GM23338 (cell line): ENCODE data around the gene RNASET2. TPM values are rescaled to one million over a fixed set of nuclear protein-coding genes. Genes with fewer than 3 reads are reported as not detected.

Experiments used
- ATAC-seq: fragments of 200-7000 bp; cut with Tn5 transposase; 3 replicates; pipeline ENCODE4 v1.9.1; 2020
- DNase-seq: peaks from one replicate; pipeline ENCODE4 v3.0.0-alpha.2; 2015; ENCODE audit warnings: low spot score
- H2AFZ ChIP-seq: fragments of 200-600 bp; sonication (generic); 2 replicates; pipeline ENCODE4 v1.8.0; 2016; ENCODE audit warnings: antibody characterized with exemption, mild to moderate bottlenecking, moderate library complexity
- H3F3A ChIP-seq: fragments of 200-600 bp; sonication (generic); replicated peaks from 2 replicates; pipeline ENCODE4 v1.8.0; 2017; ENCODE audit warnings: antibody characterized with exemption, mixed run types, low read depth
- H3K27ac ChIP-seq: fragments of 200-600 bp; sonication (generic); 2 replicates; pipeline ENCODE4 v1.6.1; 2016; ENCODE audit warnings: low read depth
- H3K27me3 ChIP-seq: fragments of 200-600 bp; sonication (generic); 2 replicates; pipeline ENCODE4 v1.8.0; 2016; ENCODE audit warnings: mild to moderate bottlenecking, mixed run types, moderate library complexity; ENCODE audit not compliant: insufficient read depth
- H3K36me3 ChIP-seq: fragments of 200-600 bp; sonication (generic); 2 replicates; pipeline ENCODE4 v1.8.0; 2016; ENCODE audit warnings: mild to moderate bottlenecking; ENCODE audit not compliant: insufficient read depth
- H3K4me1 ChIP-seq: fragments of 200-600 bp; sonication (generic); 2 replicates; pipeline ENCODE4 v1.8.0; 2016; ENCODE audit warnings: mild to moderate bottlenecking, moderate library complexity; ENCODE audit not compliant: insufficient read depth
- H3K4me2 ChIP-seq: fragments of 200-600 bp; sonication (generic); 2 replicates; pipeline ENCODE4 v1.7.1; 2017; ENCODE audit warnings: mixed run types
- H3K4me3 ChIP-seq: fragments of 200-600 bp; sonication (generic); 2 replicates; pipeline ENCODE4 v1.6.1; 2016; ENCODE audit warnings: mixed run types
- H3K79me2 ChIP-seq: fragments of 200-600 bp; sonication (generic); replicated peaks from 2 replicates; pipeline ENCODE4 v1.8.0; 2017; ENCODE audit warnings: mild to moderate bottlenecking; ENCODE audit not compliant: insufficient read depth
- H3K9me2 ChIP-seq: fragments of 200-600 bp; sonication (generic); 2 replicates; pipeline ENCODE4 v1.8.0; 2017; ENCODE audit not compliant: insufficient read depth
- H4K20me1 ChIP-seq: fragments of 200-600 bp; sonication (generic); replicated peaks from 2 replicates; pipeline ENCODE4 v1.8.0; 2017; ENCODE audit warnings: mild to moderate bottlenecking; ENCODE audit not compliant: insufficient read depth
- H3K27ac Mint-ChIP-seq: 2 replicates; pipeline ENCODE4 v1.8.0; 2020; ENCODE audit warnings: inconsistent platforms, mild to moderate bottlenecking, moderate library complexity, mixed read lengths
- H3K27me3 Mint-ChIP-seq: 3 replicates; pipeline ENCODE4 v1.8.0; 2022; ENCODE audit warnings: low read depth, mild to moderate bottlenecking, moderate library complexity, mixed read lengths, inconsistent platforms; ENCODE audit not compliant: insufficient read depth, poor library complexity
- H3K36me3 Mint-ChIP-seq: 3 replicates; pipeline ENCODE4 v1.8.0; 2021; ENCODE audit warnings: low read depth, mild to moderate bottlenecking, inconsistent platforms, moderate library complexity, mixed read lengths
- H3K4me1 Mint-ChIP-seq: 3 replicates; pipeline ENCODE4 v1.8.0; 2020; ENCODE audit warnings: mild to moderate bottlenecking, inconsistent platforms, mixed read lengths
- H3K4me3 Mint-ChIP-seq: 3 replicates; pipeline ENCODE4 v1.8.0; 2021; ENCODE audit warnings: moderate library complexity, mild to moderate bottlenecking, inconsistent platforms, mixed read lengths
- H3K9me3 Mint-ChIP-seq: 3 replicates; pipeline ENCODE4 v1.8.0; 2020; ENCODE audit warnings: moderate library complexity, mild to moderate bottlenecking, inconsistent platforms, mixed read lengths
- CREB1 ChIP-seq: fragments of 250-450 bp; sonication (Bioruptor Pico); IDR thresholded peaks from 2 replicates; pipeline ENCODE4 v1.5.0; 2020; ENCODE audit warnings: low read depth, mild to moderate bottlenecking, moderate library complexity
- CTCF ChIP-seq, 2 experiments: fragments of 200-600 bp in 1 of 2; sonication (generic) in 1 of 2; conservative IDR thresholded peaks; 2 replicates each; pipeline versions ENCODE4 v1.5.1 to v1.6.1; 2016 to 2017; ENCODE audit warnings: antibody characterized with exemption in 2 of 2, low read depth in 2 of 2, mild to moderate bottlenecking in 2 of 2, moderate library complexity in 1 of 2
- ETS1 ChIP-seq: IDR thresholded peaks from 2 replicates; pipeline ENCODE4 v1.6.1; 2016; ENCODE audit warnings: antibody characterized with exemption
- EZH2phosphoT487 ChIP-seq: fragments of 200-600 bp; sonication (generic); IDR thresholded peaks from one replicate; pipeline ENCODE4 v1.8.1; 2018; ENCODE audit warnings: antibody characterized with exemption; ENCODE audit not compliant: unreplicated experiment
- JUNB ChIP-seq: IDR thresholded peaks from one replicate; pipeline ENCODE4 v1.6.1; 2016; ENCODE audit warnings: antibody characterized with exemption; ENCODE audit not compliant: unreplicated experiment
- NANOG ChIP-seq: IDR thresholded peaks from 2 replicates; pipeline ENCODE4 v1.6.1; 2016; ENCODE audit warnings: antibody characterized with exemption, borderline replicate concordance
- POLR2AphosphoS5 ChIP-seq: IDR thresholded peaks from 2 replicates; pipeline ENCODE4 v1.6.1; 2016; ENCODE audit warnings: antibody characterized with exemption, low read depth
- REST ChIP-seq: IDR thresholded peaks from one replicate; pipeline ENCODE4 v1.6.1; 2018; ENCODE audit warnings: antibody characterized with exemption; ENCODE audit not compliant: unreplicated experiment
- STAT1 ChIP-seq: IDR thresholded peaks from one replicate; pipeline ENCODE4 v1.6.1; 2016; ENCODE audit warnings: antibody characterized with exemption; ENCODE audit not compliant: unreplicated experiment
- ZNF114 ChIP-seq: fragments of 250-450 bp; sonication (Bioruptor Pico); IDR thresholded peaks from 2 replicates; pipeline ENCODE4 v1.5.0; 2020; ENCODE audit warnings: mild to moderate bottlenecking, moderate library complexity
- ZNF331 ChIP-seq: fragments of 250-450 bp; sonication (Bioruptor Pico); IDR thresholded peaks from 2 replicates; pipeline ENCODE4 v1.5.0; 2020; ENCODE audit warnings: low read depth, mild to moderate bottlenecking, moderate library complexity
- polyA plus RNA-seq: library from polyadenylated mRNA; unstranded; fragments of >200 nt; fragmentation: Nextera tagmentation; extraction: Ambion mirVana; gene quantifications from 2 replicates; pipeline ENCODE4 v1.2.1, GENCODE V29; 2016
- total RNA-seq: library from RNA; depleted of rRNA; stranded (reverse); fragments of >200 nt; shearing (Covaris generic); gene quantifications from 2 replicates; pipeline ENCODE4 v1.2.3, GENCODE V29; 2014
- TF ChIP-seq, protein P1 (sequence below): fragments of 250-450 bp; sonication (Bioruptor Pico); IDR thresholded peaks from 2 replicates; pipeline ENCODE4 v1.5.0; 2020; ENCODE audit warnings: mild to moderate bottlenecking, moderate library complexity

Gene RNASET2
- total and polyA plus RNA-seq, 2 experiments from 2014 or later, result 40.5 to 62.8 TPM

- TF ChIP-seq ETS1, result no peak
- no peak for TF ChIP-seq NANOG
Measured at GRCh38 chr6:166911248-166911677, 45.1 kb downstream of the RNASET2 start (continued).

DNA sequence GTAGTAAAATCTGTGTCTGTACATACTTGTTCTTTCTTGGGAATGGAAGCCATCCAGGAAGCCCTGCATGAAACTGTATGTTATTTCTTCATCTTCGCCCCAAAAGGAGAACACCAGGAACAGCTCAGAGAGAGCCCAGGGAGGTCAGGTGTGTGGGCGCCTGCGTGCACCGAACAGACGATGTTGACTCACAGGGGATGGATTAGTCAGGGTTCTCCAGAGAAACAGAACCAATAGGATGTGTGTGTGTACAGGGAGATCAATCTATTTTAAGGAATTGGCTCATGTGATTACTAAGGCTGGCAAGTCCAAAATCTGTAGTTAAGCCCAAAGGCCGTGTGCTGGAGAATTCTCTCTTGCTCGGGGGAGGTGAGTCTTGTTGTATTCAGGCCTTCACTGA, 45.7 kb downstream of the RNASET2 start:
- ATAC-seq (no peak), DNase-seq (no peak)
- H3K4me3 Mint-ChIP-seq, result no peak overlapping the region
- peaks cover 9% of the 10 kb centered on the region for H3K27me3 Mint-ChIP-seq
- Histone ChIP-seq H2AFZ (no peak overlapping the region), H3K4me3 (no peak overlapping the region), H3K36me3 (no peaks in the 10 kb centered on the region), H3F3A (no peaks in the 10 kb centered on the region), H3K79me2 (no peaks in the 10 kb centered on the region), H3K27me3 (no peaks in the 10 kb centered on the region), H3K27ac (no peak overlapping the region), H4K20me1 (no peaks in the 10 kb centered on the region), H3K4me1 (no peaks in the 10 kb centered on the region), H3K9me2 (no peaks in the 10 kb centered on the region; the same call in 1 of the 2 replicates), H3K4me2 (no peak overlapping the region)
- no peaks in the 10 kb centered on the region; the same call in 2 of the 3 replicates for H3K36me3 Mint-ChIP-seq
- no peak overlapping the region; the same call in 1 of the 2 replicates for H3K27ac Mint-ChIP-seq
- H3K9me3 Mint-ChIP-seq, result no peaks in the 10 kb centered on the region
- H3K4me1 Mint-ChIP-seq, result no peaks in the 10 kb centered on the region; the same call in 2 of the 3 replicates
- TF ChIP-seq NANOG (no peak), STAT1 (no peak), EZH2phosphoT487 (no peak), ZNF331 (CRISPR knock-in tag) (no peak), JUNB (no peak), CREB1 (CRISPR knock-in tag) (no peak), REST (no peak), ETS1 (no peak), CTCF (conservative IDR thresholded peaks at IDR 0.05; ENCODE audit: low read depth in 2 of 2) (no peak), POLR2AphosphoS5 (no peak), ZNF114 (CRISPR knock-in tag) (no peak)
- TF ChIP-seq, protein P1, sequence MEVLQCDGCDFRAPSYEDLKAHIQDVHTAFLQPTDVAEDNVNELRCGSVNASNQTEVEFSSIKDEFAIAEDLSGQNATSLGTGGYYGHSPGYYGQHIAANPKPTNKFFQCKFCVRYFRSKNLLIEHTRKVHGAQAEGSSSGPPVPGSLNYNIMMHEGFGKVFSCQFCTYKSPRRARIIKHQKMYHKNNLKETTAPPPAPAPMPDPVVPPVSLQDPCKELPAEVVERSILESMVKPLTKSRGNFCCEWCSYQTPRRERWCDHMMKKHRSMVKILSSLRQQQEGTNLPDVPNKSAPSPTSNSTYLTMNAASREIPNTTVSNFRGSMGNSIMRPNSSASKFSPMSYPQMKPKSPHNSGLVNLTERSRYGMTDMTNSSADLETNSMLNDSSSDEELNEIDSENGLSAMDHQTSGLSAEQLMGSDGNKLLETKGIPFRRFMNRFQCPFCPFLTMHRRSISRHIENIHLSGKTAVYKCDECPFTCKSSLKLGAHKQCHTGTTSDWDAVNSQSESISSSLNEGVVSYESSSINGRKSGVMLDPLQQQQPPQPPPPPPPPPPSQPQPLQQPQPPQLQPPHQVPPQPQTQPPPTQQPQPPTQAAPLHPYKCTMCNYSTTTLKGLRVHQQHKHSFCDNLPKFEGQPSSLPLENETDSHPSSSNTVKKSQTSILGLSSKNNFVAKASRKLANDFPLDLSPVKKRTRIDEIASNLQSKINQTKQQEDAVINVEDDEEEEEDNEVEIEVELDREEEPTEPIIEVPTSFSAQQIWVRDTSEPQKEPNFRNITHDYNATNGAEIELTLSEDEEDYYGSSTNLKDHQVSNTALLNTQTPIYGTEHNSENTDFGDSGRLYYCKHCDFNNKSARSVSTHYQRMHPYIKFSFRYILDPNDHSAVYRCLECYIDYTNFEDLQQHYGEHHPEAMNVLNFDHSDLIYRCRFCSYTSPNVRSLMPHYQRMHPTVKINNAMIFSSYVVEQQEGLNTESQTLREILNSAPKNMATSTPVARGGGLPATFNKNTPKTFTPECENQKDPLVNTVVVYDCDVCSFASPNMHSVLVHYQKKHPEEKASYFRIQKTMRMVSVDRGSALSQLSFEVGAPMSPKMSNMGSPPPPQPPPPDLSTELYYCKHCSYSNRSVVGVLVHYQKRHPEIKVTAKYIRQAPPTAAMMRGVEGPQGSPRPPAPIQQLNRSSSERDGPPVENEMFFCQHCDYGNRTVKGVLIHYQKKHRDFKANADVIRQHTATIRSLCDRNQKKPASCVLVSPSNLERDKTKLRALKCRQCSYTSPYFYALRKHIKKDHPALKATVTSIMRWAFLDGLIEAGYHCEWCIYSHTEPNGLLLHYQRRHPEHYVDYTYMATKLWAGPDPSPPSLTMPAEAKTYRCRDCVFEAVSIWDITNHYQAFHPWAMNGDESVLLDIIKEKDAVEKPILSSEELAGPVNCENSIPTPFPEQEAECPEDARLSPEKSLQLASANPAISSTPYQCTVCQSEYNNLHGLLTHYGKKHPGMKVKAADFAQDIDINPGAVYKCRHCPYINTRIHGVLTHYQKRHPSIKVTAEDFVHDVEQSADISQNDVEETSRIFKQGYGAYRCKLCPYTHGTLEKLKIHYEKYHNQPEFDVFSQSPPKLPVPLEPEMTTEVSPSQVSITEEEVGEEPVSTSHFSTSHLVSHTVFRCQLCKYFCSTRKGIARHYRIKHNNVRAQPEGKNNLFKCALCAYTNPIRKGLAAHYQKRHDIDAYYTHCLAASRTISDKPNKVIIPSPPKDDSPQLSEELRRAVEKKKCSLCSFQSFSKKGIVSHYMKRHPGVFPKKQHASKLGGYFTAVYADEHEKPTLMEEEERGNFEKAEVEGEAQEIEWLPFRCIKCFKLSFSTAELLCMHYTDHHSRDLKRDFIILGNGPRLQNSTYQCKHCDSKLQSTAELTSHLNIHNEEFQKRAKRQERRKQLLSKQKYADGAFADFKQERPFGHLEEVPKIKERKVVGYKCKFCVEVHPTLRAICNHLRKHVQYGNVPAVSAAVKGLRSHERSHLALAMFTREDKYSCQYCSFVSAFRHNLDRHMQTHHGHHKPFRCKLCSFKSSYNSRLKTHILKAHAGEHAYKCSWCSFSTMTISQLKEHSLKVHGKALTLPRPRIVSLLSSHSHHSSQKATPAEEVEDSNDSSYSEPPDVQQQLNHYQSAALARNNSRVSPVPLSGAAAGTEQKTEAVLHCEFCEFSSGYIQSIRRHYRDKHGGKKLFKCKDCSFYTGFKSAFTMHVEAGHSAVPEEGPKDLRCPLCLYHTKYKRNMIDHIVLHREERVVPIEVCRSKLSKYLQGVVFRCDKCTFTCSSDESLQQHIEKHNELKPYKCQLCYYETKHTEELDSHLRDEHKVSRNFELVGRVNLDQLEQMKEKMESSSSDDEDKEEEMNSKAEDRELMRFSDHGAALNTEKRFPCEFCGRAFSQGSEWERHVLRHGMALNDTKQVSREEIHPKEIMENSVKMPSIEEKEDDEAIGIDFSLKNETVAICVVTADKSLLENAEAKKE (CRISPR knock-in tag), result no peak
